Prostate gland (tissue), 2 donors: ENCODE data around the gene FOXP1.

Source experiments
- POLR2AphosphoS5 ChIP-seq: sonication (generic); formaldehyde crosslinking; IDR thresholded peaks from one replicate; pipeline ENCODE4 v1.6.1; 2017; ENCODE audit warnings: antibody characterized with exemption
- TF ChIP-seq, protein P1 (sequence below), 4 experiments: fragments of 200-600 bp in 2 of 4; fragments of 450-650 bp in 2 of 4; sonication (generic) in 2 of 4; IDR thresholded peaks; 1 replicate in 3 of 4; 2 replicates in 1 of 4; pipeline ENCODE4 v1.5.1; 2016 to 2019; ENCODE audit warnings: antibody characterized with exemption in 4 of 4, mild to moderate bottlenecking in 2 of 4, moderate library complexity in 2 of 4

GRCh38 chr3:71579326-71579934 lies 4.1 kb downstream of the FOXP1 start:
- TF ChIP-seq, protein P1, sequence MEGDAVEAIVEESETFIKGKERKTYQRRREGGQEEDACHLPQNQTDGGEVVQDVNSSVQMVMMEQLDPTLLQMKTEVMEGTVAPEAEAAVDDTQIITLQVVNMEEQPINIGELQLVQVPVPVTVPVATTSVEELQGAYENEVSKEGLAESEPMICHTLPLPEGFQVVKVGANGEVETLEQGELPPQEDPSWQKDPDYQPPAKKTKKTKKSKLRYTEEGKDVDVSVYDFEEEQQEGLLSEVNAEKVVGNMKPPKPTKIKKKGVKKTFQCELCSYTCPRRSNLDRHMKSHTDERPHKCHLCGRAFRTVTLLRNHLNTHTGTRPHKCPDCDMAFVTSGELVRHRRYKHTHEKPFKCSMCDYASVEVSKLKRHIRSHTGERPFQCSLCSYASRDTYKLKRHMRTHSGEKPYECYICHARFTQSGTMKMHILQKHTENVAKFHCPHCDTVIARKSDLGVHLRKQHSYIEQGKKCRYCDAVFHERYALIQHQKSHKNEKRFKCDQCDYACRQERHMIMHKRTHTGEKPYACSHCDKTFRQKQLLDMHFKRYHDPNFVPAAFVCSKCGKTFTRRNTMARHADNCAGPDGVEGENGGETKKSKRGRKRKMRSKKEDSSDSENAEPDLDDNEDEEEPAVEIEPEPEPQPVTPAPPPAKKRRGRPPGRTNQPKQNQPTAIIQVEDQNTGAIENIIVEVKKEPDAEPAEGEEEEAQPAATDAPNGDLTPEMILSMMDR (IDR thresholded peaks at IDR 0.05), result no peak
- no peak for TF ChIP-seq POLR2AphosphoS5
